NCI-H128 (cell line): Measurements from ENCODE around the gene FGF12.
"Not testable (repeated sequence)": the region's sequence is repeated elsewhere in the genome, so short reads cannot be mapped to it uniquely, and the experiment has no call there.

Experiments used
- DNase-seq: peaks from one replicate; lab custom pipeline; 2025; ENCODE audit not compliant: unreplicated experiment; lab: John Stamatoyannopoulos, UW

FGF12 gene

DNA sequence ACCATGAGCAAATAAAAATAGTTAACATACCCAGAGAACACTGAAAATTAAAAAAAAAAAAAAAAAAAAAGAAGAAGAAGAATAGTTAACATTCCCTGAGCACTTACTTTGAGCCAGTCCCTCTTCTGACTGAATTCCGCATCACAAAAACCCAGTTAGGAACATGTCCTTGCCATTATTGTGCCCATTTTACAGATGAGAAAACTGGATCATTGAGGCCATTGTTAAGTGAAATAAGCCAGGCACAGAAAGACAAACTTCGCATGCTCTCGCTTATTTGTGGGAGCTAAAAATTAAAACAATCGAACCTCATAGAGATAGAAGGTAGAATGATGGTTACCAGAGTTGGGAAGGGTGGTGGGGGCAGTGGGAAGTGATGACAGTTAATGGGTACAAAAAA is 119.5 kb downstream of the FGF12 start:
- no peak for DNase-seq

DNA sequence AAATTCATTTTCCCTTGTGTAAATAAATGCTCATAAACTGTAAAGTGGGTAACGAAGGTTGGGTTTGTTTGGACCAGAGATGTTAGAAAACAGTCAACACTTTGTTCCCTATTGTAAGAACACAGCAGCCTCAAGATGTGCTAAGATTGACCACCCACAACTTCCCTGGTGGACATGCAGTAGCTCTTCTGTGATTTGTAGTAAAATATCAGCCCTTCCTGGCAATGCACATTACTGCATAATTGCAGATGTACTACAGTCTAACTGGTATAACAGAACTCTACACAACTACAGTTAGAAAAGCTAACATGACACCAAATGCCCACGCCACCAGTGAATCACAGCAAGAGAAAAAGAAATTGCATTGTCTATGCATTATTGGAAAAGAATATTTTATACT is 129.4 kb downstream of the FGF12 start:
- no peak for DNase-seq

DNA sequence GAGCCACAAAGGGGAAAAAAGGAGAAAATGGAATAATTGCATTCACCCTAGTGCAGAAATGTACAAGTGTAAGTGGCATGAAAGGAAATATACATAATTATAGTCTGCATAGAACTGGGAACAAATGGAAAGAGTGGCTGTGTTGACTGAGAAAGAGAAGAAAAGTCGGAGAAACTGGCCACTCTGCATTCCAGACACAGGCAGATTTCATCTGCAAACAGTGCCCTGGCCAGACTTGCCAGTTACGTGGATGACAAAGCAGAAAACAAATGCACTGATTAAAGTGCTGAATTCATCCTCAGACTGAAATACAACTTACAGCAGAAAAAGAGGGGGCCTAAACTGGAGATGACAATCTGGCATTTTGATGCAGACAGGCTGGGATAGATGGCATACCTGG is 129.8 kb downstream of the FGF12 start:
- no peak for DNase-seq

DNA sequence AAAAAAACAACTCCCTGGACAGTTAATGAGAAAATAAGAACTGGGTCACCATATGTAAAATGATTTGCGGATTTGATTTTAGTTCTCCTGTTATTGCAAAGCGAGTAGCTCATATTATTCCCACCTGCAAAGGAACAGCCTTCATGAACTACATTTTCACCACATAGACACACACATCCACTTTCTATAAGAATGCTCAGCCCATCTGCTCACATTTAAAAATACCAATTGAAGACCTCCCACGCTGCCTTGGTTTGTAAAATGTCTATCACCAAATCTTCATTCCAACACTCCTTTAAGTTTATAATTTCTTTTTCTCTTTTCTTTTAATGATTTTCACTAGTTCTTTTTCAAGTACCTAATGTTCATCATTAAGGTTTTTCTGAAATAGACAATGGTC is 148.6 kb downstream of the FGF12 start:
- DNase-seq: no peak

- DNase-seq: no peak
These were observed 149.5 kb downstream of the FGF12 start for GRCh38 chr3:192577811-192578210.

DNA sequence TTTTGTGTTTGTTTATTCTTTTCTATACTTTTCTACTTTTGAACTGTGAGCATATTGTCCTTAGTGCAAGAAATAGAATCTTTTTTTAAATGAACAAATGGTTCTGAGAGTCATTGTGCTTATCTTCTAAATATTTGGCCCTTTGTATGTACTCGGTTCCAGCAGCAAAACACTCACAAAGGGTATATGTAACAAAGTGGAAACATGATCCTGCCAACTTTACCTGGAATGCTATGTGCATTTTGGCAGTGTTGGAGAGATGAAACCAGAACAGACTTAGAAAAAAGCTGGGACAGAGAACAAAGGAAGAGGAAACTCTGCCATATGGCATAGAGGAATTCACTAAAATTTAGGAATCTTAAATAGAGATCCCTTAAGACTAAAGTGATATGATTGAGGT is 150.1 kb downstream of the FGF12 start:
- no peak for DNase-seq

GRCh38 chr3:192576704-192577103 is 150.6 kb downstream of the FGF12 start:
- not testable (repeated sequence) for DNase-seq

DNA sequence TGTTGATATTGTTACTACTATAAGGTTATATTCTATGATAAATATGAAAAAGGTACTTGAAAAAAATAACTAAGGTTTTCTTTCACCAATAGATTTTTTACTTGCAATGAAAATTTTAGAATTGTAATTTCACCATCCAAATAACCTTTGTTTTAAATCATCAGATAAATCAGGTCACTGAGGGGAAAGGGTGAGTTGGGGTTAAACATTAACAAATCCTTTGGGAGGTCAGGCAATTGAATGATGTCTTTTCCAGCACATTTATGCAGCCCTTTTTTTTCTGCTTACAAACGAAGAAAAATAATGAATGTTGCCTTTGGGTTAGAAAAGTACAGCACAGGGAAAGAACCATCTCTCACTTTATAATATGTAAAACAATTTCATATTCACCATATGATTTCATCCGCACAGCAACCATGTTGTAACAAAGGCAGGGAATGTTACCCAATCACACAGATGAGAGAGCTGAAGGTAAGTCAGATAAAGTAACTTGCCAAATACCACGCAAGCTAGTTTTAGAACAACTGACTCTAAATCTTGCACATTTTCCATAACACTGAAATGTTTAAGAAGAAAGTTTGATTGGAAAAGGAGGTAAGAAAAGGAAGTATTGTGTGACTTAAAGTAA is 151.3 kb downstream of the FGF12 start:
- DNase-seq: no peak

- no peak for DNase-seq
These were observed 154.1 kb downstream of the FGF12 start for GRCh38 chr3:192573240-192573639.

- peak; percentile 68 for DNase-seq
These were observed 156.2 kb downstream of the FGF12 start for GRCh38 chr3:192570821-192571791.

DNA sequence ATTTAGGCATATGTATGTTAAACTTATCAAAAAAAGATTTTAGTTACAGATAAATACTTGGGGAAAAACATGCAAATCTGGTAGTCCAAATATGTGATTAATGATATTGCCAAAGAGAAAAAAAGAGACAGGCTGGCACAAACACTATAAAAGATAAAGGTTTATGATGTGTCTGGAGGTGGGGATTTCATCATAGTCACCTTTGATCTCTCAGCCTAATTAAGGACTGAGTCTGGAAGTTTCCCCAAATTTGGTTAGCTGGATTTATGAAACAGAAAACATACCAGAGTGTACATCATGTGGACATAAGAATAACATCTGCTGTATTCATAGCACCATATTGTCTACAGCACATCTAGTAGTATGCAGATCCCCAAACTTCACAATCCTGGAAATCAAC is 157.0 kb downstream of the FGF12 start:
- no peak for DNase-seq

- DNase-seq: peak; percentile 44
These were observed 160.5 kb downstream of the FGF12 start for GRCh38 chr3:192566706-192567290.

GRCh38 chr3:192564611-192565010 is 162.7 kb downstream of the FGF12 start:
- no peak for DNase-seq

DNA sequence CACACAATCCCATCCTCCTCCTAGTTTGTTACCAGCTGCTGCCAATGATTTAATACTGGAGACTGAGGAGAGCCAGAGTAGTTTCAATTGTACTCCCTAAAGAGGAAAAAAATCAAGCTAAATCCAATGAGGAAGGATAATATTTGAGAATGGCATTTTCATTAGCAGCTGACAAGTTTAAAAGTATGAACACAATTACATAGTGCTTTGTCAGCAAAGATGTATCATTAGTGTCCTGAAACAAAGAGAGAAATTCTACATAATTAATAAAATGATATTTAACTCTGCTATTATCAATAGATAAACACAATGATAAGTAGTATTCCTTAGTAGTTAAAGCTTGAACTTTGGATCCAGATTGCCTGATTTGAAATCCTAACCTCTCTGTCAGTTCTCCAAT is 163.9 kb downstream of the FGF12 start:
- no peak for DNase-seq

GRCh38 chr3:192553707-192554106 is 173.6 kb downstream of the FGF12 start:
- no peak for DNase-seq

- DNase-seq: no peak
These were observed 177.0 kb downstream of the FGF12 start for GRCh38 chr3:192550356-192550755.

- DNase-seq: no peak
These were observed 182.0 kb downstream of the FGF12 start for GRCh38 chr3:192545333-192545732.

- DNase-seq: no peak
These were observed 184.2 kb downstream of the FGF12 start for GRCh38 chr3:192543163-192543562.

- no peak for DNase-seq
These were observed 210.5 kb downstream of the FGF12 start for GRCh38 chr3:192516820-192517219.

DNA sequence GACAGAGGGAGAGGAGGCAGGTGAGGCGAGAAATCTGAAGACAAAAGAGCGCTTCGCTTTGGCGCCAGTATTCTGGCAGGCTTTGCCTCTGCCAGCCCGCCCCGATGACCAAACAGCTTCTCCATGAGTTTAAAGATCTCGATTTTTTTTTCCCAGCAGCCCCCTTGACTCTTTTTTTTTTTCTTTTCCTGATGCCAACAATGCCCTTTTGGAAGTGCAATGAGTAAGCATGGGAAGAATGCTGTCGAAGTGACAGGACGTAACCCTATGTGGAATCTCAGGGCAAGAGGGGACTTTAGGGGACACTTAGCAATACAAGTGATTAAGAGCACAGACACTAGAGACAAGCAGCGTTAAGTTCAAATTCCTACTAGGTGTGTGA is 211.7 kb downstream of the FGF12 start:
- DNase-seq: no peak

- peak; percentile 47 for DNase-seq
These were observed 212.3 kb downstream of the FGF12 start for GRCh38 chr3:192514754-192515663.
